HCT116 (cell line): ENCODE data around the gene PTPRF. TPM values are rescaled to one million over a fixed set of nuclear protein-coding genes. Genes with fewer than 3 reads are reported as not detected.

Experiments
- ATAC-seq: fragments of 200-7000 bp; cut with Tn5 transposase; 2 replicates; pipeline ENCODE4 v1.9.1; 2020; ENCODE audit warnings: mild to moderate bottlenecking, moderate library complexity
- BruUV-seq: library from RNA; stranded (reverse); fragments of 400-500 nt; replicated peaks from 2 replicates; lab custom pipeline; 2021; lab: Mats Ljungman, UMichigan
- CTCF ChIA-PET: fragments of 300-600 bp; sonication (Branson Sonifier 250); formaldehyde crosslinking; loops from one replicate; lab custom pipeline; 2021; ENCODE audit warnings: antibody characterized with exemption; lab: Charles Lee
- POLR2A ChIA-PET: fragments of 300-600, 350-600 bp; sonication (Branson Sonifier 250); formaldehyde crosslinking; loops from one replicate; lab custom pipeline; 2021; ENCODE audit warnings: antibody characterized with exemption; lab: Charles Lee
- RAD21 ChIA-PET, 2 experiments: fragments of 300-600 bp; sonication (Branson Sonifier 250); formaldehyde crosslinking; loops; one replicate each; lab custom pipeline; 2023; ENCODE audit warnings: low total read pairs in 2 of 2; ENCODE audit not compliant: uncharacterized antibody in 2 of 2, unreplicated experiment in 2 of 2, low non-redundant PET in 1 of 2; lab: Charles Lee
- DNase-seq: peaks from one replicate; pipeline ENCODE4 v3.0.0-alpha.2; 2010; ENCODE audit warnings: low read depth, low spot score
- H2AFZ ChIP-seq: fragments of 200-600 bp; shearing (Covaris generic), sonication (generic); 2 replicates; pipeline ENCODE4 v1.6.1; 2017; ENCODE audit warnings: low read depth, mixed run types, mixed read lengths, antibody characterized with exemption, low read length; ENCODE audit not compliant: poor library complexity, severe bottlenecking
- H3K27ac ChIP-seq: 2 replicates; pipeline ENCODE4 v1.5.1; 2012; ENCODE audit warnings: low read depth, low read length
- H3K27me3 ChIP-seq: fragments of 200-600 bp; sonication (generic); 2 replicates; pipeline ENCODE4 v1.6.1; 2016; ENCODE audit warnings: mixed run types, low read length, mixed read lengths; ENCODE audit not compliant: insufficient read depth
- H3K36me3 ChIP-seq, 2 experiments: fragments of 200-500 bp in 1 of 2; fragments of 200-600 bp in 1 of 2; sonication (Bioruptor generic) in 1 of 2; sonication (generic) in 1 of 2; 2 replicates each; pipeline versions ENCODE4 v1.5.1 to v1.6.1; 2014 to 2016; ENCODE audit warnings: low read length in 2 of 2, inconsistent platforms in 1 of 2, mixed read lengths in 1 of 2, mixed run types in 1 of 2; ENCODE audit not compliant: insufficient read depth in 2 of 2, control insufficient read depth in 1 of 2
- H3K4me1 ChIP-seq, 2 experiments: fragments of 200-600 bp in 1 of 2; sonication (generic) in 1 of 2; 2 replicates each; pipeline versions ENCODE4 v1.5.1 to v1.6.1; 2012 to 2017; ENCODE audit warnings: low read length in 2 of 2, inconsistent platforms in 1 of 2, mild to moderate bottlenecking in 1 of 2, mixed read lengths in 1 of 2, mixed run types in 1 of 2, moderate library complexity in 1 of 2; ENCODE audit not compliant: insufficient read depth in 2 of 2, control insufficient read depth in 1 of 2
- H3K4me2 ChIP-seq: fragments of 200-600 bp; sonication (generic); 2 replicates; pipeline ENCODE4 v1.6.1; 2017; ENCODE audit warnings: mixed run types, low read length, mixed read lengths
- H3K4me3 ChIP-seq, 2 experiments: fragments of 200-600 bp in 1 of 2; sonication (generic) in 1 of 2; replicated peaks in 1 of 2; 2 replicates each; pipeline ENCODE4 v1.5.1; 2011 to 2016; ENCODE audit warnings: low read length in 2 of 2, control low read depth in 1 of 2, low read depth in 1 of 2, mild to moderate bottlenecking in 1 of 2, mixed read lengths in 1 of 2, mixed run types in 1 of 2
- H3K79me2 ChIP-seq: fragments of 200-600 bp; sonication (generic); 2 replicates; pipeline ENCODE4 v1.6.1; 2017; ENCODE audit warnings: mild to moderate bottlenecking, mixed run types, low read length, moderate library complexity, mixed read lengths; ENCODE audit not compliant: insufficient read depth
- H3K9ac ChIP-seq: fragments of 200-600 bp; sonication (generic); 2 replicates; pipeline ENCODE4 v1.6.1; 2016; ENCODE audit warnings: low read length, mixed read lengths
- H3K9me2 ChIP-seq: fragments of 200-600 bp; sonication (generic), shearing (Covaris generic); 2 replicates; pipeline ENCODE4 v1.6.1; 2017; ENCODE audit warnings: mixed run types, mild to moderate bottlenecking, moderate library complexity; ENCODE audit not compliant: insufficient read depth
- H3K9me3 ChIP-seq, 2 experiments: fragments of 200-500 bp in 1 of 2; fragments of 200-600 bp in 1 of 2; sonication (Bioruptor generic) in 1 of 2; sonication (generic) in 1 of 2; 2 replicates each; pipeline ENCODE4 v1.6.1; 2014 to 2017; ENCODE audit warnings: low read length in 2 of 2, mixed read lengths in 2 of 2, inconsistent platforms in 1 of 2, low read depth in 1 of 2, mild to moderate bottlenecking in 1 of 2, mixed run types in 1 of 2, moderate library complexity in 1 of 2; ENCODE audit not compliant: control insufficient read depth in 1 of 2, insufficient read depth in 1 of 2
- H4K20me1 ChIP-seq: fragments of 200-600 bp; sonication (generic), shearing (Covaris generic); 2 replicates; pipeline ENCODE4 v1.6.1; 2017; ENCODE audit warnings: mixed run types, mild to moderate bottlenecking, moderate library complexity; ENCODE audit not compliant: insufficient read depth
- CBX3 ChIP-seq: IDR thresholded peaks from 2 replicates; pipeline ENCODE4 v1.6.1; 2012; ENCODE audit warnings: low read depth
- CEBPB ChIP-seq: IDR thresholded peaks from 2 replicates; pipeline ENCODE4 v1.6.1; 2012; ENCODE audit warnings: low read depth
- JUND ChIP-seq: IDR thresholded peaks from 2 replicates; pipeline ENCODE4 v1.6.1; 2012
- POLR2A ChIP-seq: IDR thresholded peaks from 2 replicates; pipeline ENCODE4 v1.7.0; 2011; ENCODE audit warnings: borderline replicate concordance; ENCODE audit not compliant: insufficient read depth, insufficient read length; ENCODE audit errors: extremely low read depth
- SRF ChIP-seq: IDR thresholded peaks from 2 replicates; pipeline ENCODE4 v1.6.1; 2012; ENCODE audit warnings: low read depth
- ZBTB33 ChIP-seq: IDR thresholded peaks from 2 replicates; pipeline ENCODE4 v1.6.1; 2011; ENCODE audit warnings: mild to moderate bottlenecking, low read length, moderate library complexity; ENCODE audit not compliant: insufficient replicate concordance; ENCODE audit errors: extremely low read depth
- ZFX ChIP-seq: fragments of 450-650 bp; IDR thresholded peaks from 2 replicates; pipeline ENCODE4 v1.6.1; 2017
- intact Hi-C: fragments of 100-400 bp; cut with micrococcal nuclease; formaldehyde crosslinking; loops from 2 replicates; pipeline ENCODE4 v1.10.0; 2022
- total RNA-seq: library from RNA; stranded (reverse); gene quantifications from one replicate; pipeline ENCODE4 v1.2.1, GENCODE V29; 2021; ENCODE audit not compliant: unreplicated experiment

Gene PTPRF
- total RNA-seq, 1 experiment from 2014 or later, result 224 TPM

- H3K27ac ChIP-seq, result no peak overlapping the region
- H3K4me2 ChIP-seq, result no peak overlapping the region
- no peaks in the 10 kb centered on the region for H3K4me1 ChIP-seq
- no peak for TF ChIP-seq ZBTB33
- no peak for TF ChIP-seq SRF
- no peak for TF ChIP-seq CBX3
- TF ChIP-seq ZFX, result no peak
- no peak for TF ChIP-seq POLR2A
- DNase-seq (no peak), ATAC-seq (no peak)
- no peak overlapping the region for H3K9ac ChIP-seq
- no TSS peak for BruUV-seq
- H3K79me2 ChIP-seq, result peaks cover 3% of the 10 kb centered on the region; the same call in 1 of the 2 replicates
- no peaks in the 10 kb centered on the region for H3K27me3 ChIP-seq
- H3K36me3 ChIP-seq, result peaks cover 26 to 53% of the 10 kb centered on the region in 2 experiments; a peak in 3 of 4 replicates
- H4K20me1 ChIP-seq, result no peaks in the 10 kb centered on the region
- intact Hi-C loops, result no loop called here
- no peak overlapping the region for H2AFZ ChIP-seq
- no peaks in the 10 kb centered on the region for H3K9me2 ChIP-seq
- POLR2A ChIA-PET, result no interaction called here
- no peak overlapping the region for H3K4me3 ChIP-seq
- H3K9me3 ChIP-seq, result no peaks in the 10 kb centered on the region
- CTCF ChIA-PET, result no interaction called here
- RAD21 ChIA-PET, result no interaction called here
Measured at GRCh38 chr1:43592051-43592665, 61.5 kb downstream of the PTPRF start.

- Histone ChIP-seq H3K9ac (no peak overlapping the region), H3K27ac (no peak overlapping the region), H3K36me3 (peaks cover 31 to 53% of the 10 kb centered on the region in 2 experiments; a peak in 3 of 4 replicates), H4K20me1 (no peaks in the 10 kb centered on the region), H3K4me1 (no peaks in the 10 kb centered on the region), H2AFZ (no peak overlapping the region), H3K27me3 (no peaks in the 10 kb centered on the region), H3K9me2 (no peaks in the 10 kb centered on the region), H3K4me3 (no peak overlapping the region), H3K9me3 (no peaks in the 10 kb centered on the region), H3K79me2 (no peaks in the 10 kb centered on the region; the same call in 1 of the 2 replicates), H3K4me2 (no peak overlapping the region)
- RAD21 ChIA-PET, result no interaction called here
- TF ChIP-seq ZFX (no peak), CBX3 (no peak), CEBPB (no peak), JUND (no peak)
- intact Hi-C loops, result no loop called here
- POLR2A ChIA-PET, result no interaction called here
- BruUV-seq, result no TSS peak
- ATAC-seq (no peak), DNase-seq (no peak)
- CTCF ChIA-PET, result no interaction called here
Measured at GRCh38 chr1:43592974-43593683, 62.4 kb downstream of the PTPRF start.
